Stimulated activated CD4-positive, alpha-beta T cell treated with anti-CD3 and anti-CD28 coated beads, Interleukin-1b, Interleukin-23, amount 100 ng/mL, for 24 hours (primary cell): ENCODE data around the gene ALDH3B1.
"Not testable (repeated sequence)": the region's sequence is repeated elsewhere in the genome, so short reads cannot be mapped to it uniquely, and the experiment has no call there.

Experiments
- DNase-seq, 4 experiments: peaks; one replicate each; pipeline ENCODE4 v3.0.0-alpha.2; 2020; ENCODE audit warnings: low read depth in 4 of 4, low spot score in 1 of 4

ALDH3B1 gene

GRCh38 chr11:68010090-68011041 is at the start of gene ALDH3B1:
Gene ALDH3B1 (plus strand): TSS chr11:68010327. CDS start chr11:68015298, 4,971 bp downstream.
- no peak for DNase-seq

GRCh38 chr11:67963217-67963616 is 46.9 kb upstream of the ALDH3B1 start:
- DNase-seq: not testable (repeated sequence)

- not testable (repeated sequence) for DNase-seq
Observed at GRCh38 chr11:67963879-67964278, 46.2 kb upstream of the ALDH3B1 start.

- not testable (repeated sequence) for DNase-seq
Observed at GRCh38 chr11:67964746-67965145, 45.4 kb upstream of the ALDH3B1 start.

GRCh38 chr11:67965830-67966348 is 44.2 kb upstream of the ALDH3B1 start:
- not testable (repeated sequence) for DNase-seq

GRCh38 chr11:67974746-67975145 is 35.4 kb upstream of the ALDH3B1 start:
- not testable (repeated sequence) for DNase-seq

GRCh38 chr11:67978766-67979418 is 31.2 kb upstream of the ALDH3B1 start:
- DNase-seq: not testable (repeated sequence)

- not testable (repeated sequence) for DNase-seq
Observed at GRCh38 chr11:67981226-67981625, 28.9 kb upstream of the ALDH3B1 start.

GRCh38 chr11:67982255-67982857 is 27.8 kb upstream of the ALDH3B1 start:
- not testable (repeated sequence) for DNase-seq

- DNase-seq: no peak
Observed at GRCh38 chr11:67983951-67984350, 26.2 kb upstream of the ALDH3B1 start.

GRCh38 chr11:67985302-67985701 is 24.8 kb upstream of the ALDH3B1 start:
- DNase-seq: not testable (repeated sequence)

- not testable (repeated sequence) for DNase-seq
Observed at GRCh38 chr11:67990546-67991346, 19.4 kb upstream of the ALDH3B1 start.

- DNase-seq: not testable (repeated sequence)
Observed at GRCh38 chr11:67991347-67992121, 18.6 kb upstream of the ALDH3B1 start.

GRCh38 chr11:67993821-67994220 is 16.3 kb upstream of the ALDH3B1 start:
- peak in 1 of 4 experiments; percentile 21 for DNase-seq

GRCh38 chr11:67994387-67994786 is 15.7 kb upstream of the ALDH3B1 start:
- DNase-seq: not testable (repeated sequence)

- DNase-seq: not testable (repeated sequence)
Observed at GRCh38 chr11:67995129-67995528, 15.0 kb upstream of the ALDH3B1 start.

GRCh38 chr11:67995579-67995978 is 14.5 kb upstream of the ALDH3B1 start:
- not testable (repeated sequence) for DNase-seq

GRCh38 chr11:67996051-67996450 is 14.1 kb upstream of the ALDH3B1 start:
- DNase-seq: no peak

- peak in 1 of 4 experiments; percentile 40 for DNase-seq
Observed at GRCh38 chr11:67996622-67997474, 13.3 kb upstream of the ALDH3B1 start.
